Measurements from ENCODE around the gene CSPG5.

The CSPG5 gene

DNA sequence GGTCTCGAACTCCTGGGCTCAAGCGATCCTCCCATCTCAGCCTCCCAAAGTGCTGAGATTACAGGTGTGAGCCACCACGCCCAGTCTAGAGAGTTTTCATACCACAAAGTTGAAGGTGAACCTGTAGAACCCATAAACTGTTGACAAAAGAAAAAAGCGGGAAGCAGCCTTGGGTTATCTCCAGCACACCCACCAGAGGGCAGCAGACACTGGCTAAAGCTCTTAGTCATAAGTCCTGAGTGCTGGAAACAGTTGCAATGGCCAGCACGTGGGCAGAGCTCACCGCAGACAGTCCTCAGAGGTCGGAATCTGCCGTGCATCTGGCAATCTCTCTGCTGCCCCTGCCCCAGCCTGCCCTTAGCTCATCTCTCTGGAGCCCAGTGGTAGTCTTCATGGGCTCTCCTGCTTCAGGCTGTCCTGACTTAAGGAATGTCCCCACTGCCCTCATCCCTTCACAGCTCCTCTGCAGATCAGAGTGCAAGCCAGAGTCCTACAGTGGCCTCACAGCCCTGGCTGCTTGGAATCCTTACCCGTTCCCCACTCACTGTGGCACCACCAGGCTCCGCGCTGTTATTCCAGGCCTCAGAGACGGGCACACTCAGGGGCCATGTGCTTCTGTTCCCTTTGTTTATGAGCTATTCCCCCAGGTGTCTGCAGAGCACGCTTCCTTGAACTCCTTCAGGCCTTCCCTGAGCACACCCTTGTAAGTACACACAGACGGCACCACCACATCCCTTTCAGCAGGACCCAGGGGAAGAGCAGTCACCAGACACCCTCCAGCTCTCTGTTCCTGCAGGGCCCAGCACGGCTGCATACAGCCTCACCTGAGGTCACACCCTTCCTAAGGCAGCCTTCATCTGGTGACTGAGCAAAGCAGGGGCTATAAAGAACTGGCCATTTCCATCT lies 56.3 kb downstream of the CSPG5 start:
- H3K27me3 ChIP-seq (ENCODE audit: control insufficient read depth, insufficient read depth, low read length), result no peaks in the 10 kb centered on the region
- H3K27ac ChIP-seq (ENCODE audit: low read depth, low read length), result no peak overlapping the region
- no peak overlapping the region for H3K4me3 ChIP-seq (ENCODE audit: low read length)
- H3K36me3 ChIP-seq (ENCODE audit: control insufficient read depth, insufficient read depth, low read length), result no peaks in the 10 kb centered on the region
- no peaks in the 10 kb centered on the region for H3K4me1 ChIP-seq (ENCODE audit: control insufficient read depth, insufficient read depth, low read length)
- H3K9ac ChIP-seq (ENCODE audit: low read length), result no peak overlapping the region

- Histone ChIP-seq H3K27me3 (ENCODE audit: control insufficient read depth, insufficient read depth, low read length) (no peaks in the 10 kb centered on the region), H3K4me3 (ENCODE audit: low read length) (no peak overlapping the region), H3K9ac (ENCODE audit: low read length) (no peak overlapping the region), H3K27ac (ENCODE audit: low read depth, low read length) (no peak overlapping the region), H3K36me3 (ENCODE audit: control insufficient read depth, insufficient read depth, low read length) (no peaks in the 10 kb centered on the region), H3K4me1 (ENCODE audit: control insufficient read depth, insufficient read depth, low read length) (no peaks in the 10 kb centered on the region)
Measured at GRCh38 chr3:47520756-47521155, 57.9 kb downstream of the CSPG5 start.

GRCh38 chr3:47517937-47518336 lies 60.7 kb downstream of the CSPG5 start:
- Histone ChIP-seq H3K27ac (ENCODE audit: low read depth, low read length) (no peak overlapping the region), H3K27me3 (ENCODE audit: control insufficient read depth, insufficient read depth, low read length) (no peaks in the 10 kb centered on the region), H3K9ac (ENCODE audit: low read length) (no peak overlapping the region), H3K36me3 (ENCODE audit: control insufficient read depth, insufficient read depth, low read length) (no peaks in the 10 kb centered on the region), H3K4me3 (ENCODE audit: low read length) (no peak overlapping the region), H3K4me1 (ENCODE audit: control insufficient read depth, insufficient read depth, low read length) (no peaks in the 10 kb centered on the region)

GRCh38 chr3:47515864-47516319 lies 62.8 kb downstream of the CSPG5 start:
- Histone ChIP-seq H3K4me1 (ENCODE audit: control insufficient read depth, insufficient read depth, low read length) (no peaks in the 10 kb centered on the region), H3K36me3 (ENCODE audit: control insufficient read depth, insufficient read depth, low read length) (no peaks in the 10 kb centered on the region), H3K27ac (ENCODE audit: low read depth, low read length) (no peak overlapping the region), H3K27me3 (ENCODE audit: control insufficient read depth, insufficient read depth, low read length) (no peaks in the 10 kb centered on the region), H3K4me3 (ENCODE audit: low read length) (no peak overlapping the region), H3K9ac (ENCODE audit: low read length) (no peak overlapping the region)

GRCh38 chr3:47515100-47515499 lies 63.6 kb downstream of the CSPG5 start:
- Histone ChIP-seq H3K36me3 (ENCODE audit: control insufficient read depth, insufficient read depth, low read length) (no peaks in the 10 kb centered on the region), H3K27me3 (ENCODE audit: control insufficient read depth, insufficient read depth, low read length) (no peaks in the 10 kb centered on the region), H3K4me3 (ENCODE audit: low read length) (no peak overlapping the region), H3K27ac (ENCODE audit: low read depth, low read length) (no peak overlapping the region), H3K4me1 (ENCODE audit: control insufficient read depth, insufficient read depth, low read length) (no peaks in the 10 kb centered on the region), H3K9ac (ENCODE audit: low read length) (no peak overlapping the region)

GRCh38 chr3:47513125-47513929 lies 65.3 kb downstream of the CSPG5 start, which contains the start of gene ELP6:
TSS of gene ELP6 (minus strand) at chr3:47513712. CDS start at chr3:47513590, 122 bp downstream.
- Histone ChIP-seq H3K9ac (ENCODE audit: low read length) (peak within 1 kb of the TSS; percentile 56), H3K4me3 (ENCODE audit: low read length) (peak within 1 kb of the TSS; percentile 92), H3K4me1 (ENCODE audit: control insufficient read depth, insufficient read depth, low read length) (no peaks in the 10 kb centered on the region), H3K36me3 (ENCODE audit: control insufficient read depth, insufficient read depth, low read length) (peaks cover 6% of the 10 kb centered on the region), H3K27ac (ENCODE audit: low read depth, low read length) (peak within 1 kb of the TSS; percentile 96), H3K27me3 (ENCODE audit: control insufficient read depth, insufficient read depth, low read length) (no peaks in the 10 kb centered on the region)

GRCh38 chr3:47512416-47513124 lies 66.1 kb downstream of the CSPG5 start:
- no peaks in the 10 kb centered on the region for H3K4me1 ChIP-seq (ENCODE audit: control insufficient read depth, insufficient read depth, low read length)
- peaks cover 9% of the 10 kb centered on the region for H3K36me3 ChIP-seq (ENCODE audit: control insufficient read depth, insufficient read depth, low read length)
- H3K4me3 ChIP-seq (ENCODE audit: low read length), result peak overlapping the region; percentile 92
- peak overlapping the region; percentile 96 for H3K27ac ChIP-seq (ENCODE audit: low read depth, low read length)
- H3K27me3 ChIP-seq (ENCODE audit: control insufficient read depth, insufficient read depth, low read length), result no peaks in the 10 kb centered on the region
- H3K9ac ChIP-seq (ENCODE audit: low read length), result peak overlapping the region; percentile 56
